CD4-positive, alpha-beta T cell treated with Interferon gamma for 1 hour (primary cell): ENCODE results near the gene DCHS2.

Source experiments
- DNase-seq: peaks from one replicate; pipeline ENCODE4 v3.0.0-alpha.2; 2020

The DCHS2 gene

GRCh38 chr4:154490234-154490582 lies 1.4 kb downstream of the DCHS2 start:
- DNase-seq: no peak

DNA sequence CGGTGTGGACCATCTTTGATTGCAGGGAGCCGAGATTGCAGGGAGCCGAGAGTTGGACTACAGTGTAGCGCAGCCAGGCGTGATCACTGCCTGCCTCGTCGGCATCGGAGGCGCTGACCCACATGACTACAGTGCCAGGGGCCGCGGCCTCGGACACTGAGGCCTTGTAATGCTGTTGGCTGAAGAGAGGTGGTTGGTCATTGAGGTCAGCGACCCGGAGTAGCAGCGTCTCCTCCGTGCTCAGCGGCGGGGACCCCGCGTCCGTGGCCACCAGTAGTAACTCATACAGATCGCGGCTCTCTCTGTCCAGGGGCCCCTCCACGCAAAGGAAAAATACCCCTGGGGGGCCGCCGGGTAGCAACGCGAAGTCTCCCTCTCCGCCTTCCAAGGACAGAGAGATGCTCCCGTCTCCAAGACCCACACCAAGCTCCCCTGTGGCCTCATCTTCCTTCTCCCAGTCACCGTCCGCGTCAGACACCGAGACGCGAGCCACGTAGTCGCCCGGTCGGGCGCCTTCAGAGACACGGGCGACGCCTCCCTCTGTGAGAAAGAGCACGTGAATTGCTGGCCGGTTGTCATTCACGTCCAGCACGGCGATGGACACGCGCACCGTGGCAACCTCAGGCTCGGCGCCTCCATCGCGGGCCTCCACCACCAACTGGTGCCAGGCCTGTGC lies 1.9 kb downstream of the DCHS2 start:
- DNase-seq: no peak

DNA sequence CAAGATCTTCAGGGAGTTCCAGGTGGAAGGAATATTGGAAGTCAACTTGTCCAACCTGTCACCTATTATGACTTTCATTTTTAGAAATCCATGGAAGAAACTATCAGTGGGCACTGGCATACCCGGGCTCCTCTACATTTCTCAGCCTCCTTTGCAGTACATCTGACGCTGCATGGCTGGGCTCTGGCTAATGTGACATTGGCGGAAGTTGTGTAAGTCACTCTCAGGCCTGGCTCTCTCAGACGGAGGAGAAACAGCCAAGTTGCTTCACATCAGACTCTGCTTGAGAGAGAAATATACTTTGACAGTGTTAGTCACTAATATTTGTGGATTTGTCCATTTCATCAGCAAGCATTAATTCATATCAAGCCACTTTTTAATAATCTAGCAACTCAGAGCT lies 4.5 kb downstream of the DCHS2 start:
- DNase-seq: no peak

DNA sequence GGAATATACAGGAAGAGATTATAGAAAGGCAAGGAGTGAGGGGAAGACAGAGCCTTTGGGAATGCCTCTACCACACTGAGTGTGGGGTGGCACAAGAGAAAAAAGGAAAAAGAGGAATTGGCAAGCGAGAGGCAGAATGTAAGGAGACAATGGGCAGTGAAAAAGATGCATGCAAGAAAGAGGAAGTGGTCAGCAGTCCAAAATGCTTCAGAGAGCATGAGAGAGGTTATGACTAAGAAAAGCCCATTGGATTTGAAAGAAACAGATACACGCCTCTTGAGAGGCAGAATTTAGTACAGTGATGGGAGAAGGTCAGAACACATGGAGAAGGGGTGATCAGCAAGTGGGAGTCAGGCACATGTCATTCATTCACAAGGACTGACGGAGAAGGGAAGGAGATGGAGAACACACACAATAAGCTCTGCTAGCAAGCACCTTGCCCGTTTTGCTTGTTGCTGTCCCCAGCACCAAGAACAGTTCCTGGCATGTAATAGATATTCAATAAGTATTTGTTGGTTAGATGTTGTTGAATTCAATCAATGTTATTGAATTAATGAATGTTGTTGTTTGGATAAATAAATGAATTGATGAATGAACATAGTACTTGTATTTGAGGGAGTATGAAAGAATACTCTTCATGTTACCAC lies 6.3 kb downstream of the DCHS2 start:
- no peak for DNase-seq

GRCh38 chr4:154478547-154478946 lies 13.1 kb downstream of the DCHS2 start:
- no peak for DNase-seq

- no peak for DNase-seq
Observed at GRCh38 chr4:154478128-154478527, 13.5 kb downstream of the DCHS2 start.

GRCh38 chr4:154476232-154476631 lies 15.4 kb downstream of the DCHS2 start:
- no peak for DNase-seq

GRCh38 chr4:154475820-154476219 lies 15.8 kb downstream of the DCHS2 start:
- no peak for DNase-seq

DNA sequence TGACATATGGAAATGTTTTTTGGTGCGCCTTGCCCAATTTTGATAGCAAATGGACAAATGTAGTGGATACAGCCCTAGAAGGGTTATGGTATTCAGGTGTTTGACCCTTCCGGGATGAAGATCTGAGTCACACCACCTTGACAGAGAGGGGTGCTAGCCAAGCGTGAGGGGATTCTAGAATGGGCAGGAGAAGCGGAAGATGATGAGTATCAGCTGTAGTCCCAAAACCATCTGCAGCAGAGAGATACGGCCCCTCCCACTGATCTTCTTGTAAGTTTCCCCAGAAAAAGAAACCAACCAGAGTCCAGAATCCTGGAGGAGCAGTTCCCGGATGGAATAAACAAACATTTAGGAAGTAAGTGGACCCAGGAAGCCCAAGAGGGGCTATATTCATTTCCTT lies 18.1 kb downstream of the DCHS2 start:
- DNase-seq: no peak

DNA sequence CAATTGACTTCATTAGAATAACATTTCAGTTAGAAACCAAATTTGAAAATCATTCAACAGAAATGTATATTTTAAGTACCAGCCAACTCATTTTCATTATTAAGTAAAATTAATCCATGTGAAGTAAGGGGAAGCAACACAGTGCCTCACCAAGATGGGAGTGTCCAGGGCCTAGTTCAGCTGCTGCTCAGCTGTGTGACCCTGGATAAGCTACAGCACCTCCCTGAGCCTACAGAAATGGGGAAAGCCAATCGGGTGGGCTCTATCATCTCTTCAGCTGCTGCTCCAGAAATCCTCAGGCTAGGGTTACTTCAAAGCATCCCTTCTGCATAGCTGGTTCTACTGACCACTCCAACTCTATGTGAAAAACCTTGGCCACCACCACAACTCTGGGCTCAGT lies 18.7 kb downstream of the DCHS2 start:
- DNase-seq: no peak

DNA sequence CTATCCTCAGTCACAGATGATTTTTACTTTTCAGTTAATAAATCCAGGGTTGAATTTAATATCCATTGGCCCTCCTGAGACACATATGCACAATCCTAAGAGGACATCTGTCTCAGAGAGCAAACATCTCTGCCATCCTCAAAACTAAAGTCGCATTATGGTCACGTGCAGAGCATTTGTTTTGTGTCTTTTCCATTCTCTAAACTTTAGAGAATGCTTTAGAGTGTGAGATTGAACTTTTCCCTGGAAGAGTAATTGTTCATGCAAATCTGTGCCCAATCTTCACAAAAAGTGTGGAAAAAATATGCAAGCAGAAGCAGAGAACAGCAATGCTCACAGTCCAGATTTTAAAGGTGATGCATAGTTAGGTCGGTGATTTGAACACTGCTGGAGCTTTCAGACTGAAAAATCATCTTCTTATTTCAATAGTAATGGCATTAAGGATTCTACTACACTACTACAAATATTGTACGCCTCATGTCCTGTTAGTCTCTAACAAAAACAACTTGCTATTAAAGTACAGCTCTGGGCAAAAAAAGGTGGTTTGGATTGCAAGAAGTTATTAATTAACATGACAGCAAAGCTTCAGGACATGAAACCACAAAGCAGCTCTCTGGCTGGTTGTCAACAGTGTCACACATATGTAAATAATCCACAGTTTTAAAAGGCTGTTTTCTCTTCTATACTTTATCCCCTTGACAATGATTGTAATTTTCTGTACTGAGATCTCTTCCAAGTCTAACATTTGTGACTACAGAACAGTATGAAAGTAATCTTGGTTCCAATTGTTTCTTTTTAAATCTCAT lies 19.9 kb downstream of the DCHS2 start:
- no peak for DNase-seq

DNA sequence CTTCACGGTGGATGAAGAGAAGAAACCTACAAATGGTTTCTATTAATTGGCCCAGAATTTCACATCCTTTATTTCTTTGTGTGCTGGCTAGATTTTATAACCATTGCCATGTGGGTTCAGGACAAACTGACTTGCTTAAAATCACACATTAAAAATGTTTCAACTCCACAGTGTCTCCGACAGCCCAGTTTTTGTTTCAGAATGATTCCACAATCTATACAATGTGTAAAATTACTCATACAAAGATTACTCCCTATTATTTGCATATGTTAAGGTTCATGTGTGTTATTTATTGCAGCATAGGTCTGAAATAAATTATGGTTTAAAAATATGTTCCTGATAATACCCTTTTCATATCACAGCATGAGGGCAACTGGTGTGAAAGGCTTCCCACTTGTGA lies 20.6 kb downstream of the DCHS2 start:
- DNase-seq: no peak

DNA sequence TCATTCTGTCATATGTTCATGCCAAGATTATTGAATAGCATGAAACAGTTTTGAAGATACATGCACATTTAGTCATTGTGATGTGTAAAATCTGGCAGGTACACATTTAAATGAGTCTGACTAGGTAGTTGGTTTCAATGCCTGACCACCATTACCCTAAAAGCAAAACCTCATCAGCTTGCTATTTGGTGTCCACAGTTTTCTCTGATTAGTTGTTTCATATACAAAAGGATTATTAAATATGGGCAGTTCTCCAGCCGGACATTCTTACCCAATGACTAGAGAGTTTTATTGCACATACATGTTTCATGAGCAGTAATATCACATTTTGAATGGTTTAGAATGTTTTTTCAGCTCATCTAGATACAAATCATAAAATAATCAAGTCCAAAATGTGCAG lies 23.7 kb downstream of the DCHS2 start:
- no peak for DNase-seq

DNA sequence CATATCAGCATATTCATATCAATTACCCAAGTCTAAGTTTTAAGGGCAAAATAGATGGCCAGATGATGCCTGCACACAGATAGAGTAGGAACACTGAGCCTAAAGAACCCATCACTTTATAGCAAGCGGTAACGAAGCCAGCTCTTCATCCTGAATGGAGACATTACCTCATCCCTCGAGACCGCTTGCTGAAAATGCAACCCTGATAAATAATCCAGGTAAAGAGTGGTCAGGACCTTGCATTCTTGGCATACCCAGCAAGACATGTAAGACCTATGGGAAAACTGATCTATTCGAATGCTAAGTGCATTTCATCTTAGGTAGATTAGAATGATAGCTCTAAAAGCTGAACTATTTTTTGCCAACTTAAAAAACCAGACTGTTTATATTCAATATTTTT lies 25.3 kb downstream of the DCHS2 start:
- DNase-seq: no peak

GRCh38 chr4:154465085-154465484 lies 26.5 kb downstream of the DCHS2 start:
- DNase-seq: no peak

- no peak for DNase-seq
Observed at GRCh38 chr4:154464654-154465053, 26.9 kb downstream of the DCHS2 start.

- no peak for DNase-seq
Observed at GRCh38 chr4:154462081-154462810, 29.4 kb downstream of the DCHS2 start.

DNA sequence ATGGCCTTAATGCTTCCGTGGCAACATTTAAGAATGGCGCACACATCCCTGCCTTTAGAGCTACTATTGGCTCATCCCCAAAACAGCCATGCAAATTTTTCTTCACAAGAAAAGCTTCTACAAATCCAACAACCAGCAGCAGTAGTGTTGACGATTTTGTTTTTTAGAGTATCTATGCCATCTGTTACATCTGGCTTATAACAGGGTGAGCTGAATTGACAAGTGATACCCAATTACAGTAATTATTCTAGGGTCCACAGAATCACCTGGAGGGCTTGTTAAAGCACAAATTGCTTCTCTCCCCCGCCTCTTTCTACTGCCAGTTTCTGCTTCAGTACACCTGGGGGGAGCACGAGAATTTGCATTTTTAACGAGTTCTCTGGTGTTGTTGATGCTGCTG lies 34.1 kb downstream of the DCHS2 start:
- no peak for DNase-seq

DNA sequence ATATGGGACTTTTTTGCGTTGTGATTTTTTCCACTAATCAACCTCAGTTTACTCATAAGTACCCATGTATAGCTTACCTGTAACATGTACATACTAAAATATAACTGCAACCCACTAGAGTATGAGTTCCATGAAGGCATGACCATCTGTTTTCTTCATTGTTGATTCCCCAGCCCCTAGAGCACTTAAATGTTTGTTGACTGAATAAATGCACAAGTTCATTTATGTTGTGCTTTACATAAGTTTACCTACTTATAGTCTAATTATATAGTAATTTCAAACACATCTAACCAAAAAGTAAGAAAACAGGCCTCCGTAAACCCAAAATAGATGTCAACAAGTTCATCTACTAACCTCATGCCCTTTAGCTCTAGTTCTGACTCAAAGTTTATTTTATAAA lies 34.7 kb downstream of the DCHS2 start:
- no peak for DNase-seq

DNA sequence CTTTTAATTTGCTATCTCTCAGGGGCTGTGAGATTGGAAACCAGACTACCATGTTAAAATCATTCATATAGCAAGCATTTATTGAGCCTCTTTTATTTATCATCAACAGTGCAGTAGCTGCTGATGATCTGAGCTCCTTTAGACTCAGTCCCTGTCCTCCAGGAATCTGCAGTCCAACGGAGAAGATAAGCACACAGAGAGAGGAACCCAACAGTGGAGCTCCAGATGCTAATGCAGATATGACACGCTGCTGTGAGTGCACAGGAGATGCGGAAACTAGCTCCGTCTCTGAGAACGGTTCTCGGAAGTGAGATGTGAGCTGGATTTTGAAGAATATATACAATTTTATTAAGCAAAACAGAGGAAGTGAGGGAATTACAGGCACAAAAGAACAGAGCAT lies 35.4 kb downstream of the DCHS2 start:
- DNase-seq: no peak

DNA sequence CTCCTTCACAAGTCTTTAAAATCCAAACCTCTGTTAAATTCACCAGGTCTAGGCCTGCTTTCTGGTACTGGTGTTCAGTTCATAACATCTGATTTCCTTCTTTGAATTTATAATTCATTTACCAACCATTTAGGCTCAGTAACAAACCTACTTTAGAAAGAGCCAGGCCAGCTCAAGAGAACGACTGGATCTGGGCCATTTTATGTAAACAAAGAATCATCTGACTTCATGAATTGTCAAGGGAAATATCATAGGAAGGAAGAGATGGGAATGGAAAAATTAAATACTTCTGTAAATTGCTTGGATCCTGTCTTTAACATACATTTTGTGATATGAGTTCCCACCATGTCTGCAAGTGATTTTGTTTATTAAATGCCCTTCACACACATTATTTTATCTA lies 36.5 kb downstream of the DCHS2 start:
- no peak for DNase-seq

DNA sequence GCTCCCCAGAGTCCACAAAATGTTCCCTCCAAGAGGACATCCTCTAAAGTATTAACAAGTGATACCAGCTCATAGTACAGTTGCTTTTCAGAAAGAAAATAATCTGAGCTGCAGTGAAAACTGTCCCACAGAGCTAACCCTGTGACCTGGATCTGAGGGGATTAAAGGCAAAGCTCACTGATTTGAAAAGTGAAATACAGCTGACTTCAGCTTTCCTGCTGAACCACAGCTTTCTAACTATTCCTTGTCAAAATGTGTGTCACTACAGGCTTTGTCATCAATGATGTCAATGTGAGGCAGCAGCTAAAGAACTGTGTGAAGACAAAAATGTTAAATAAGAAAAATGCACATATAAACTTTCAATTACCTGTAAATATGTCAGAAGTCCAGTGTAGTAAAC lies 36.9 kb downstream of the DCHS2 start:
- no peak for DNase-seq

DNA sequence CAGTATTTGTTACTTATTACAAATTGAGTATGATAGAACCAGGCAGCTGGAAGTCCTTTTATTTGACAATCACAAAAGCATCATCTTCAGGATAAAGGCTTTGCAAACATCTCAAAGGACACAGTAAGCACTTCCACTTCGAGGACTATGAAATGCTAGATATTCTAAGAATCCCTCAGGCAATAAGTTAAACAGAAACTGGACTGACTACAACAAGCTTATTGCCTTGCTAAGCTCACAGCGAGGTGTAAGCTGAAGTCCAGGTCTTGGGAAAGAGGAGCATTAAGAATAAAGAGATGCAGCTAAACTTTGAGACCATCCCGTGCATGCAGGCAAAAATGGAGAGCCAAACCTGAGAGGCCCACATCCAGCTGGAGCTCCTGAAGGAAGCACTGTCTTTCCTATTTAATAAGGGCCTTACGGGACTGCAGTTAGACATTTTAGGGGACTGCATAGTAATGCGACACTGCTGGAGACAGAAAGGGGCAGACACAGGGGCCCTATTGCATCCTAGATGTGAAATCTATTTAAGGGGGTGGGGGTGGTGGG lies 38.7 kb downstream of the DCHS2 start:
- DNase-seq: no peak
